NCI-H187 treated with DMSO at 0.1 percent for 48 hours (cell line): ENCODE data around the gene MAPK14.

Experiments
- DNase-seq: peaks from one replicate; lab custom pipeline; 2025; lab: John Stamatoyannopoulos, UW

The MAPK14 gene

DNA sequence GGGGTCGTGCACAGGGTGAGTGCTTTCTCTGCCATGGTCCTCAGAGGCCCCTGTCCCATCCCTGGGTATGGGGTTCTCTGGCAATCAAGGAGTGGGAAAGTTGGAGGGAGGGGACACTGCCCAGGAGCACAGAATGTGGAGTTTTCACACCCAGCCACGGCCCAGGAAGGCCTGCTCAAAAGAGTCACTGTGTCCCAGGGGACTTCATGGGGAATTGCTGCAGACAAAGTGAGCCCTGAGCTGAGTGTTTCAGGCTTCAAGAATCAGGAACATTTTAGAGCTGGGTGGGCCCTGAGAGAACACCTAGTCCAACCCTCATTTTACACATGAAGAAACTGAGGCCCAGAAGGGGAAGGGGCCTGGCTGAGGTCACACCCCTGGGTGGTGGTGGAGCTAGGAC lies 108.4 kb downstream of the MAPK14 start:
- DNase-seq: no peak

DNA sequence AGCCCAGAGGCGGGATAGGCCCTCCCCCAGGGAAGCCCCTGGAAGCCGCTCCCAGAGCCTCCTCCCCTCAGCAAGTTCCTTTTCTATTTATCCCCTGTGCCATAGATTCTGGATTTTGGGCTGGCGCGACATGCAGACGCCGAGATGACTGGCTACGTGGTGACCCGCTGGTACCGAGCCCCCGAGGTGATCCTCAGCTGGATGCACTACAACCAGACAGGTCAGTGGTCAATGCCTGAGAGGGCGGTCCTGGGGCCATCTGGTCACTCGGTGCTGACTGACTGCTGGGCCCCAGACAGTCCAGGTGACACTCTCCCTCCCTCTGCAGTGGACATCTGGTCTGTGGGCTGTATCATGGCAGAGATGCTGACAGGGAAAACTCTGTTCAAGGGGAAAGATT lies 108.9 kb downstream of the MAPK14 start:
- DNase-seq: no peak

DNA sequence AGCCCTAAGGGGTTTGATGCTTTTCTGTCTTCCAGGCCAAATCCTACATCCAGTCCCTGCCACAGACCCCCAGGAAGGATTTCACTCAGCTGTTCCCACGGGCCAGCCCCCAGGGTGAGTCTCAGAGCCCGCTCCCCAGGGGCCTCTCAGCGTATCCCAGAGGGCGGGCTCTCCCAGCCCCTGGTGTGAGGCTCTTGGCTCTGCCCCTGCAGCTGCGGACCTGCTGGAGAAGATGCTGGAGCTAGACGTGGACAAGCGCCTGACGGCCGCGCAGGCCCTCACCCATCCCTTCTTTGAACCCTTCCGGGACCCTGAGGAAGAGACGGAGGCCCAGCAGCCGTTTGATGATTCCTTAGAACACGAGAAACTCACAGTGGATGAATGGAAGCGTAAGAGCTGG lies 111.1 kb downstream of the MAPK14 start:
- no peak for DNase-seq

GRCh38 chr6:36139431-36139830 lies 111.8 kb downstream of the MAPK14 start:
- no peak for DNase-seq

GRCh38 chr6:36139991-36140710 lies 112.5 kb downstream of the MAPK14 start:
- no peak for DNase-seq

DNA sequence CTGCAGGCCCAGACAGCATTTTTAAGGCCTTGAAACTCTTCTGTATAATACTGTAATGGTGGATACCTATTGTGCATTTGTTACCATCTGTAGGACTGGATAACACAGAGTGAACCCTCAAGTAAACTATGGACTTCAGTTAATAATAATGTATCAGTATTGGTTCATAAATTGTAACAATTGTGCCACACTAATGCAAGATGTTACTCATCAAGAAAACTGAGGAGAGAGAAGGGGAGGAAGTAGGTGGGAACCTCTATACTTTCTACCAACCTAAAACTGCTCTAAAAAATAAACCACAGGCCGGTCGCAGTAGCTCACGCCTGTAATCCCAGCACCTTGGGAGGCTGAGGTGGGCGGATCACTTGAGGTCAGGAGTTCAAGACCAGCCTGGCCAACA lies 113.5 kb downstream of the MAPK14 start:
- no peak for DNase-seq

- DNase-seq: no peak
These were observed 114.4 kb downstream of the MAPK14 start for GRCh38 chr6:36141961-36142360.

DNA sequence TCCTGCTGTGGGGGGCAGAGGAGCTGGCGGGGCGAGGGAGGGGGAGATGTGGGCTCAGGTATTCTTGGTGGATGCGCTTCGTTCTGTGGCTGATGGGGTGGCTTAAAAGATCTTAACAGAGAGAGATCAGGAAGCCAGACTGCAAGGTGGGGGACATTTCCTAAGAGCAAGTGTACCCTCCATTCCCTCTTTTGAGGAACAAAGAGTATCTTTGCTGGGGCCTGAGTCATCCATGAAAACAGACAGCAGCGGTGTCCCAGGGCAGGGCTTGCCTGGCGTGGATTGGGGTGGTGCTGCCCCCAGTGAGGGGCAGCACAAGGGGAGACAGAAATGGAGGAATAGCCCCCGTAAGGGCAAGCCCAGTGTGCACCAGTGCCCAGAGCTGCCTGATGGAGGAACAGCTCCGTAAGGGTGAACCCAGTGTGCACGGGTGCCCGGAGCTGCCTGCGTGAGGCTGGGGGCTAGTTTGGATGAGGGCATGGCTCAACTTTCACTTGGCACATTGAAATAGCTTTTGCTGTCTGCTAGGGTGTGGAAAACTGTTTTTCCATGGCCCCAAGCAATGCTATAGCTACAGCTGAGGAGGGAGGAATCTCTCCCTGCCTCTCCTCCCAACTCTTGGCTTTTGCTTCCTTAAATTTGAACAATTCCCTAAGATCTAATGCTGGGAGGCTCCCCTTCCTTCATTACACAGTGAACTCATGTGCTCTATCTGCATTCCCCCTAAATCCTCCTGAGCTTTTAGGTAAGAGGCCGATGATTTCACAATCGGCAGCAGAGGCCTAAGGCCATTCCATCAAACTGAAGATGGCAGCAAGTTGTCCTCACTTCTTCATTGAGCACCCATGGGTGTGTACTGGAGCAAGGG lies 115.6 kb downstream of the MAPK14 start:
- no peak for DNase-seq

DNA sequence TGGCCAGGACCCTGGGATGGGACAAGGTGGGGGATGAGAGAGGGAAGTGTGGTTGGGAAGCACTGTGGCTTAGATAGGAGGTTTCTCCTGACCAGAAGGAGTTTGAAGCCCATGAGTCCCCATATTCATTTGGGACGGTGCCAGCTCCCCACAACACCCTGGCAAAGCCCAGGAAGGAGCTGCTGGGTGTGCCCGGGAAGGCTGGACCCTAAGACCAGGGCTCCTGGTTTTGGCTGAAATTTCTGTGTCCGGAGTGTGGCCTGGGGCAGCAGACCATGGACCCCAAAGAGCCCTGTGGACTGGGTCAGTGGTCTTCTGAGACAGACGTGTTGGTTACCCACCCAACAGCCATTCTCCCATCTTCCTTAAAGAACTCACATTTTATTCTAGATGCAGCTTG lies 117.9 kb downstream of the MAPK14 start:
- no peak for DNase-seq

DNA sequence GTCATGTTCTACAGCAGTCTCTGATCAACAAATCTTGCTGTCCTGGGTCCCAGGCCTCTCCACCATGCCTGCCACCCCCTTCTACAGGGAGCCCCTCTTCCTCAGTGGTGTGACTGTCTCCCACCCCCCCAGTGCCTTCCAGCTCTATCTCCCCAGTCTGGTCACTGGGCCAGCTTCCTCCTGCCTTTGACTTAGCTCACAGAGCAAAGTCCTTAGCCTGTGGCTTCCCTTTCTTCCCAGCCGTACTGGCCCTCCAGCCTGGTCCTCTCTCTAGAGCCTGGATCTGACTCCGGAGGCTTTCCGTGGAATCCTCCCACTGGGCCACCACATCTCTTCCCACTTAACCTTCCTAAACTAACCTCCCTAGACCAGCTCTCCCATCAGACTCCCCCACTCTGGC lies 119.7 kb downstream of the MAPK14 start:
- DNase-seq: no peak

DNA sequence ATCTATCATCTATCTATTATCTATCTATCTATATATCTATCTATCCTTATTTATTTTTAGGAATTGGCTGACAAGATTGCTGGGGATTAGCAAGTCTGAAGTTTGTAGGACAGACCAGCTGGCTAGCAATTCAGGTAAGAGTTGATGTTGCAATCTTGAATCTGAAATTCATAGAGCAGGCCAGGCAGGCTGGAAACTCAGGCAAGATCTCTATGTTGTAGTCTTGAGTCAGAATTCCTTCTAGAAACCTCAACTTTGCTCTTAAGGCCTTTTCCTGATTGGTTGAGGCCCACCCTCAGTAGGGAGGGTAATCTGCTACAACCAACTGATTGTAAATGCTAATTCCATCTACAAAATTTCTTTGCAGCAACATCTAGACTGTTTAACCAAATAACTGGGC lies 121.9 kb downstream of the MAPK14 start:
- DNase-seq: no peak

DNA sequence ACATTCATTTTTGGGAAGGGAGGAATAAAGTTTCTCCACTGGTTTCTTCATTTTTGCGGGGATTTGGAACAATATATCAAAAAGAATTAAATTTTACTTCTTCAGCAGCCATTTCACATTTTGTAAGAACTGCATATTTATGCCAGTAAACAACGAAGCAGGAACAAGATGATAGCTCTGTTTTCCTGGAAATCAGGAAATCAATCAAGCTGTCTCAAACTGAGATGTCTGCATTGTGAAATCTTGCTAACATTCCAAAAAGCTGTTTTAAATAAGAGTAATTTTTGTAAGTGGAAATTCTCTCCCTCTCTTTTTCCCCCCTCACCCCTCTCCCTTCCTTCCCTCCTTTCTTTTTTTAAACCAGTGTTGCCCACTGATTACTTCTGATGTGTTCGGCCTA lies 122.7 kb downstream of the MAPK14 start:
- no peak for DNase-seq

DNA sequence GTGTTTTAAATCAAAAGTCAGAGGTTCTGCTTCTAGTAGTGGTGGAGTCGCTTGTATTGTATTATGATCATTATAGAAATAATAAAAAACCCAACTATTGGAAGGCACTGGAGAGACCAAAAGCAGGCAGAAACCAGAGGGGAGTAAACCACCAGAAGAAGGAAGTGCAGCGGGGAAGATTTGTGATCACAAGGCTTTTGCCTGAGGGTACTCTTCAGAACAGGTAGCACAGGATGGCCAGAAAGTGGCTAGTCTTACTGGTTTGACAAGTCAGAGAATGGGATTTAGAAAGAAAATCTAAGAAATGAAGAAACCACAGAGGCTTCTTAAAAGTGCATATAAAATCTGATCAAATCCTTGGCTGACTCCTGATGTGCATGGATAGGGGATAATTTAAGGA lies 126.7 kb downstream of the MAPK14 start:
- DNase-seq: no peak

- DNase-seq: no peak
These were observed 128.1 kb downstream of the MAPK14 start for GRCh38 chr6:36155662-36156061.

GRCh38 chr6:36160147-36160760 lies 132.6 kb downstream of the MAPK14 start:
- DNase-seq: no peak
